Measurements from ENCODE around the gene RXRB. TPM values are rescaled to one million over a fixed set of nuclear protein-coding genes. Genes with fewer than 3 reads are reported as not detected.

Gene RXRB
- total and polyA plus RNA-seq, 2 of the 13 experiments (the other 11 are each of a cell fraction or from before 2014, with no cell fraction given), result 26.7 to 55.7 TPM

- TF ChIP-seq KIAA2018 (CRISPR knock-in tag; IDR thresholded peaks at IDR 0.05; ENCODE audit: borderline replicate concordance) (no peak), ZNF580 (CRISPR knock-in tag; IDR thresholded peaks at IDR 0.05; ENCODE audit: borderline replicate concordance, low read depth) (no peak), POLR2G (IDR thresholded peaks at IDR 0.05; ENCODE audit: low read depth, low read length) (peak; percentile 51), ZNF441 (CRISPR knock-in tag; IDR thresholded peaks at IDR 0.05; ENCODE audit: borderline replicate concordance) (no peak), CSRNP1 (CRISPR knock-in tag; IDR thresholded peaks at IDR 0.05) (peak; percentile 48; the same call in 1 of the 2 replicates), E2F1 (CRISPR knock-in tag; IDR thresholded peaks at IDR 0.05) (no peak), TOPORS (CRISPR knock-in tag; IDR thresholded peaks at IDR 0.05) (no peak), MAFK (conservative IDR thresholded peaks at IDR 0.05 in 1 of 2, IDR thresholded peaks at IDR 0.05 in 1 of 2; ENCODE audit: low read length in 2 of 2) (no peak), SRSF1 (optimal IDR thresholded peaks at IDR 0.05; ENCODE audit: low read depth, low read length) (peak; percentile 30), JARID2 (CRISPR knock-in tag; IDR thresholded peaks at IDR 0.05; ENCODE audit: insufficient replicate concordance) (no peak), MEF2D (CRISPR knock-in tag; IDR thresholded peaks at IDR 0.05) (no peak), NFYC (CRISPR knock-in tag; IDR thresholded peaks at IDR 0.05) (no peak), ZNF746 (CRISPR knock-in tag; IDR thresholded peaks at IDR 0.05) (no peak), ZNF878 (CRISPR knock-in tag; IDR thresholded peaks at IDR 0.05) (no peak), RFXANK (CRISPR knock-in tag; IDR thresholded peaks at IDR 0.05) (no peak), CBX1 (IDR thresholded peaks at IDR 0.05; ENCODE audit: low read depth) (no peak)
Observed at GRCh38 chr6:33213166-33213988, 12.9 kb upstream of the RXRB start (continued).
